AG09309 (cell line): Measurements from ENCODE around the gene MECR.

Experiments used
- DNase-seq: peaks from one replicate; pipeline ENCODE4 v3.0.0-alpha.2; 2010; ENCODE audit warnings: low read depth
- H3K4me3 ChIP-seq: 2 replicates; pipeline ENCODE4 v1.5.1; 2011; ENCODE audit warnings: mild to moderate bottlenecking, low read depth, low read length, moderate library complexity; ENCODE audit not compliant: control insufficient read depth
- TF ChIP-seq, protein P1 (sequence below): IDR thresholded peaks from 2 replicates; pipeline ENCODE4 v1.5.1; 2011; ENCODE audit warnings: mild to moderate bottlenecking, low read depth, low read length, inconsistent platforms; ENCODE audit not compliant: insufficient read depth, control insufficient read depth; ENCODE audit errors: missing control alignments

The MECR gene

DNA sequence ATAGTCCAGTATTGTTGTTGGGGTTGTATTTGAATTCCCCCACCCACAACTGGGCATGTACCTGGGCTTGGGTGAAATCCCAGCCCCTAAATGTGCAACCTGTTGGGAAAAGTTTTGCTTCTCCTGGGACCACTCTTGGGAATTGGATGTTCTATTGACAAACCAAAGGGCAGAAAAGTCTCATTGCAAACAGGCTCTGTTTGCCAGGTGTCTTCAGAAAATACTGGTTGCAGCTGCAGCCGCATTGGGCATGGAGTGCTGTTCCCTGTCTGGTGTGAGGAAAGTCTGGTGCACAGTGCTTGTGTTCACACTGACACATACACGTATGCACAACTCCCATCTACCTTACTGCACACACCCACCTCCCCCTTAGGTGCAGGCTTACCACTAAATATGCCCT lies 17.7 kb upstream of the MECR start:
- H3K4me3 ChIP-seq: no peak overlapping the region
- TF ChIP-seq, protein P1, sequence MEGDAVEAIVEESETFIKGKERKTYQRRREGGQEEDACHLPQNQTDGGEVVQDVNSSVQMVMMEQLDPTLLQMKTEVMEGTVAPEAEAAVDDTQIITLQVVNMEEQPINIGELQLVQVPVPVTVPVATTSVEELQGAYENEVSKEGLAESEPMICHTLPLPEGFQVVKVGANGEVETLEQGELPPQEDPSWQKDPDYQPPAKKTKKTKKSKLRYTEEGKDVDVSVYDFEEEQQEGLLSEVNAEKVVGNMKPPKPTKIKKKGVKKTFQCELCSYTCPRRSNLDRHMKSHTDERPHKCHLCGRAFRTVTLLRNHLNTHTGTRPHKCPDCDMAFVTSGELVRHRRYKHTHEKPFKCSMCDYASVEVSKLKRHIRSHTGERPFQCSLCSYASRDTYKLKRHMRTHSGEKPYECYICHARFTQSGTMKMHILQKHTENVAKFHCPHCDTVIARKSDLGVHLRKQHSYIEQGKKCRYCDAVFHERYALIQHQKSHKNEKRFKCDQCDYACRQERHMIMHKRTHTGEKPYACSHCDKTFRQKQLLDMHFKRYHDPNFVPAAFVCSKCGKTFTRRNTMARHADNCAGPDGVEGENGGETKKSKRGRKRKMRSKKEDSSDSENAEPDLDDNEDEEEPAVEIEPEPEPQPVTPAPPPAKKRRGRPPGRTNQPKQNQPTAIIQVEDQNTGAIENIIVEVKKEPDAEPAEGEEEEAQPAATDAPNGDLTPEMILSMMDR: no peak

DNA sequence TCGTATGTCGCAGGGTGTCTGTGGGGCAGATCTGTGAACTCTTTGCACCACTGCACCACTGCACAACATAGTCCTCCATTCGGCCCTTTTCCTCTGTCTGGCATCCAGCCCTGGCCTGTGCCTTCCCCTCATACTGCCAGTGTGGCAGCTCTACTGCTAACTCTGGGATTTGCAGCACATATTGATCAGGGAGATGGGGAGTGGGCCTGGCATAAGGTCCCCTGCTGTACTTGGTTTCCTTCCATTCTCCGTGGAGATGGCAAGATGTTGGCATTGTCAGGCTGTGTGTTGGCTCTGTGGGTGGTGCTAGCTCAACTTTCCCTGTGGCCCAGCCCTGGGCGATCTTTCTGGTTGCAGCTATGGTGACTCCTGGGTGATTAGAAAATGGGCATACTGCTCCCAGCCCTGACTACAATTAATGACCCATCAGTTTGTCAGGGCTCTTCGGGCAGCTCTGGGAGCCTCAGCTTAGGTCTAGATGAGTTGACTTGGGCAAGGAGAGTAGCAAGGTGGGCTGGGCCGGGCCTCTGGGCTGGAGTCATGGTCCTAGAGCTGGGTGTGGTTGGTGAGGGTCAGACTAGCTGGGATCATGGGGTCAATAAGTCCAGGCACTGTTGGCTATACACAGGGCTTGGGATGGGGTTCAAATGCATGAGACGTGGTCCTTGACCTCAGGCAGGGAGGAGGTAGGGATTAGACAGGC lies 17.0 kb upstream of the MECR start:
- DNase-seq: no peak
- no peak overlapping the region for H3K4me3 ChIP-seq
- TF ChIP-seq, protein P1: no peak

More for the DNA sequence above, 17.7 kb upstream of the MECR start:
- no peak for DNase-seq

DNA sequence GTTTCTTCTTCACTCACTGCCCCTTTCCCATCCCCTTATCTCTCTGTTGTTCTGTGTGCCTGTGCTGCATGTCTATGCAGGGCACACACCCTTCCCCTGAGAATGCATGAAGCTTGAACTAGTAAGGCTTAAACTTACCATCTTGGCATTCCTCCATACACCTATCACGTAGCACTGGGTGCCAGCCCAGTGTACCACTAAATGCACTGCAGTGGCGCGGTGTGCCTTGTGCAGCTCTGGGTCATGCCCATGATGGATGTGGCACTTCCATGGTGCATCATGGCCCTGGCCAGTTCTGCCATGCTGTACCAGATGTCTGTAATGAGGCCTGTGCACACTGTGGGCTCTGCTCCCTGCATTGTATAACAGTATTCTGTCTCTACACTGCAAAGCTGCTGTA lies 16.3 kb upstream of the MECR start:
- TF ChIP-seq, protein P1: no peak
- no peak for DNase-seq
- H3K4me3 ChIP-seq: no peak overlapping the region

DNA sequence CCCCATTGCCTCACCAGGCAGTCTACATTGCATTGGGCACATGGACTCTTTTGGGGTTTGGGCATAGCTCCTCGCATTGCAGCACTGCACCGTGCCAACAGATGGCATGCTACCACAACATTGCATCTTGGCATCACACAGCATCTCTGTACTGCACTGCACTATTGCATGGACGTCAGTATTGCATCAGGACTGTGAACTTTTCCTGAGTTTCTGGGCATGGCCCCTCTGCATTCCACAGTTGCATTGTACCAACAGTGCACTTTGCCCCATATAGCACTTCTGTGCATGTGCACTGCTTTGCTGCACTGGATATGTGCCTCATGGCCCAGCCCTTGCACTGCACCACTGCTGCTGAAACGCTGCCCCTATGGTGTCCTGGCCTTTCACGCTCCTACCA lies 15.1 kb upstream of the MECR start:
- DNase-seq: no peak
- H3K4me3 ChIP-seq: no peak overlapping the region
- TF ChIP-seq, protein P1: peak; percentile 70

DNA sequence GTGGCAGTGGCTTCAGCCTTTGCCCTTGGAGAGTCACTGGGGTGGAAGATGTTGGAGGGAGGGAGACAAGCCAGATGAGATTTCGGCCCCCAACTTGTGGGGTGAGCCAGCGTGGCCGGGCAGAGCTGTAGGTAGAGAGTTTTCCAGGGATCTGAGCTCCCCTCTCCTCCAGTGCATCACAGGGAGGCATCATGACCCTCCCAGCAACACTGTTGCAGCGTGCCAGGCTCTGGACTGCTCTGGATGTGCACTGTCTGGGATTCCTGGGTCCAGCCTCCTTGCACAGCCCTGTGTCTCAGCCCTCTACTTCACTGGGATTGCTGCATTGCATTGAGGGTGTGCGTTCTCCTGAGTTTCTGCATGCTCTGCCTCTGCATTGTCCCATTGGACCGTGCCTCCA lies 14.5 kb upstream of the MECR start:
- TF ChIP-seq, protein P1: no peak
- H3K4me3 ChIP-seq: no peak overlapping the region
- no peak for DNase-seq

DNA sequence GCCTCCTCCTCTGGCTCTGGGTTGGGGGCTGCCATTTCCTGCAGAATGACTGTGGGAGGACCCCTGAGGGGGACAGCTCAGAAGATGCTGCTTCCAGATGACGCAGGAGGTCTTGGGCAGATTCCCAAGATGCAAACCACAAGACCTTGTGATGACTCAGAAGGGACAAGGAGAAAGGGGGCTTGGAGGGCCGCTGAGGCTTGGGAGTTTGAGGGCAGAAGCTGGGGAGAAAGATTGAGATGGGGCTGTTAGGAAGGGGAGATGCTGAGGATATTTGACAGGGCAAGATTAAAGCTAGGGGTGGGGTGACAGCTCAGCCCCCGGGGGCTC lies 13.1 kb upstream of the MECR start:
- TF ChIP-seq, protein P1: no peak
- no peak for DNase-seq

DNA sequence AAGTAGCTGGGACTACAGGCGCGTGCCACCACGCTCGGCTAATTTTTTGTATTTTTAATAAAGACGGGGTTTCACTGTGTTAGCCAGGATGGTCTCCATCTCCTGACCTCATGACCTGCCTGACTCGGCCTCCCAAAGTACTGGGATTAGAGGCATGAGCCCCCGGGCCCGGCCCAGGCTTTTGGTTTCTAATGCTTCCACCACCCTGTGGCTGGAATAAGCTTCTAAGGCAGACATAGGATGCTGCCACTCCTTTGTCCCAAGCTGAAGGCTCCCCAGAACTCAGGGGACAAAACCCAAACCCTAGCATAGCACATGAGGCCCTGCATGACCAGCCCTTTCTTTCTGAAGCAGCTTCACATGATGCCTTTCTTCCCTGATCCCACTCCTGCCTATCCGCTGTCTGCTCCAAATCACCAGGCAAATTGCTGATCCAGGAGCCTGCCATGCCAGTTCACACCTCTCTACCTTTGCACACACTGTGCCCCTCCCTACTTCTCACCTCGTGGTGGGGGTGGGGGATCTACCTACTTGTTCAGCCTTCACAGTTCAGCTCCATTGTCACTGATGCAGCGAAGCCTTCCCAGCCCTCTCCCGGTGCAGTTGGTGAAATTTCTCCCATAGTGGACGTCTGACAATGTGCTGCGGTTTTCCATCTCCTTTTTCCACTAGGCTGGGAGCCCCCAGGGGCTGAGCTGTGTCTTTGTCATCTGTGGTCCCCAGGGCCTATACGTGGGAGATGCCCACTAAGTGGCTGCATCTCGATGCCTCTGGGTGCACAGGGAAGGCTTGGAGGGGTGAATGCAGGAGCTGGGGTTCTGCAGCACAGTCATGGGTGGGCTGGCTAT lies 12.5 kb upstream of the MECR start:
- TF ChIP-seq, protein P1: no peak
- H3K4me3 ChIP-seq: no peak overlapping the region
- DNase-seq: no peak

More for the DNA sequence above, 13.1 kb upstream of the MECR start:
- no peak overlapping the region for H3K4me3 ChIP-seq
